AG20443 (cell line): ENCODE results near the gene CAMSAP1.

Experiments
- DNase-seq: peaks from one replicate; pipeline ENCODE4 v3.0.0; 2012; ENCODE audit warnings: low spot score, mixed read lengths

Gene CAMSAP1

DNA sequence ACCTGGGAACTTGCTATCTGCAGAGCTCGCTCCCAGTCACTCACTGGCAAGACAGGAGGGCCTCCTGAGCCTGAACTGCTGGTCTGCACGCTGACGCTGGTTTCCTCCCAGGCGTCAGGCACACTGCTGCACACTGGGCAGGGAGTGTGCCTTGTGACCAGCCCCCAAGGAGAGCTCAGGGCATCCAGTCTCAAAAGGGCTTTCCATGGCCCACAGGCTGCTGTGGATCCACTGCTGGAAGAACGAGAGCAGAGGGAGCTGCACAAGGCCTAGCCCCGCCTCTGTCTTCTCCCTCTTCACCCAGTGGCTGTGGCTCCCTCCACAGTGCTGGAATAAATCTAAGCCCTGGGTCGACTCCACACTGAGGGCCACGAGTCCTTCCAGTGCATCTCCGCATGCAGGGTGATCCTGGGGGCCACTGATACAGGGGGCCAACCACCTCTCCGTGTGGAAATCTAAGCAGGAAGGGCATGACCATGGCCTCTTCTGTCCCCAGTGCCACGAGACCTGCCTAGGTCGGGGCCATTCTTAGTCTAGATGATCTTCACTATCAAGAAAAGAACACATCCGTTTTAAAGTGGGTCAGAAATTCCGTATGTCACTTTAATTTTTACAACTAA lies 93.6 kb downstream of the CAMSAP1 start:
- DNase-seq = no peak

GRCh38 chr9:135812961-135813360 lies 94.4 kb downstream of the CAMSAP1 start:
- DNase-seq = no peak

GRCh38 chr9:135811801-135812200 lies 95.5 kb downstream of the CAMSAP1 start:
- no peak for DNase-seq

- no peak for DNase-seq
Observed at GRCh38 chr9:135810806-135811575, 96.4 kb downstream of the CAMSAP1 start.

- DNase-seq = no peak
Observed at GRCh38 chr9:135809166-135809565, 98.2 kb downstream of the CAMSAP1 start.

GRCh38 chr9:135805422-135806022 lies 101.8 kb downstream of the CAMSAP1 start:
- no peak for DNase-seq

- no peak for DNase-seq
Observed at GRCh38 chr9:135804581-135805421, 102.5 kb downstream of the CAMSAP1 start.

DNA sequence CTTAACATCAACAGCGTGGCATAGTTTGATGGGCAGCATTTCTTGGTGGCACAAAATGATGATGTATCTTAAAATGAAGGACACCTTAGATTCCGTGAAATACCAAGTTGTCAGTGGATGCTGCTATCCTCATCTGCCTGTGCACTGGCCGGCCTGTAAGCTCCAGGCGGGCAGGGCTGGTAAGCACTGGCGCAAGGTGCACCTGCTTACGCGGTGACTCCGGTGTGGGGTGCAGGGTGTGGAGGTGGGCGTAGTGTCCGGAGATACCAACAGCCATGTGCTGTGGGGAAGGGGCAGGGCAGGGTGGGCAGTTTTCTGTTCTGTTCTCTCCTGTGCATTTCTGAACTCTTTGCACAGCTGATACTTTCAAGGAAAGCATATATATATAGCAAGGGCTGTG lies 103.9 kb downstream of the CAMSAP1 start:
- DNase-seq = no peak

DNA sequence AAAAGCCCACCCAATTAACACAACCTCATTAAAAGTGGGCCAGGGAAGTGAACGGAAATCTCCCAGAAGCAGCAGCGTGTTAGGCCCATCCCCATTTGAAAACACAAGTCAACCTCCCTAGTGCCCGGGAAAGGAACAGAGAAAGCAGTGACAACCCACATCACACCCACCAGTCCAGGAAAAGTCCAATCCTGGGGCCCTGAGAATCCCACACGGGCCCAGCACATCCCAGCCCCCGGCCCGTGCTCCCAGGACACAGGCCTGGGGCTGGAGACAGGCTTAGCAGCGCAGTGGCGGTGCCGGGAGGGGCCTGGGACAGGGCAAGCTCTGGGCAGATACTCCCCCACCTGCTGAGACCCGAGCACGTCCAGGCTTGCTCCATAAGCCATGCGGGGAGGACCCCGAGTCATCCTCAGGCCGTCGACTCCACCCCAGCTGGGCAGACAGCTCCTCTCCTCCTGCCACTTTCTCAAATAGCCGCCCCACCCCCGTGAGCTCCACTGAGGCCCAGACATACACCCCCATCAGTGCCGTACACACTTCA lies 104.4 kb downstream of the CAMSAP1 start:
- DNase-seq = no peak

- no peak for DNase-seq
Observed at GRCh38 chr9:135801070-135801469, 106.3 kb downstream of the CAMSAP1 start.

DNA sequence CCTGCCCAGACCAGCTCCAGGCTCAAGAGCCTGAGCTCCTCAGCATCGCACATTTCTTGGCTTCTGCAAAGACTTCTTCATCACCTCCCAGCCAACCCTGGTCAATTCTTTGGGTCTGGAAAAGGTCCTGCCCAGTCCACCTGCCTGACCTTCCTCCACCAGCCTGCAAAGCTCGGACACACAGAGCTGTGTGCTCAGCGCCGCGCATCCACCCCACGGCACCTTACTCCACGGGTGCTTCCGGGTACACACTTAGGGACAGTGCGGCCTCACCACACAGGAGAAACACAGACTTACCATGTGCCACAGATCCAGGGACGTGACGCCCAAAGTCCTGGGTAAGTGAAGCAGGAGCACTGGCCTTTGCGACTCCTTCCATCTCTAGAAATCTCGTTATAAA lies 108.1 kb downstream of the CAMSAP1 start:
- no peak for DNase-seq

GRCh38 chr9:135798263-135798585 lies 109.1 kb downstream of the CAMSAP1 start:
- DNase-seq = no peak

- DNase-seq = peak; percentile 86
Observed at GRCh38 chr9:135797507-135798262, 109.7 kb downstream of the CAMSAP1 start.

- DNase-seq = no peak
Observed at GRCh38 chr9:135796784-135797485, 110.4 kb downstream of the CAMSAP1 start.

GRCh38 chr9:135795391-135795790 lies 112.0 kb downstream of the CAMSAP1 start:
- DNase-seq = no peak

DNA sequence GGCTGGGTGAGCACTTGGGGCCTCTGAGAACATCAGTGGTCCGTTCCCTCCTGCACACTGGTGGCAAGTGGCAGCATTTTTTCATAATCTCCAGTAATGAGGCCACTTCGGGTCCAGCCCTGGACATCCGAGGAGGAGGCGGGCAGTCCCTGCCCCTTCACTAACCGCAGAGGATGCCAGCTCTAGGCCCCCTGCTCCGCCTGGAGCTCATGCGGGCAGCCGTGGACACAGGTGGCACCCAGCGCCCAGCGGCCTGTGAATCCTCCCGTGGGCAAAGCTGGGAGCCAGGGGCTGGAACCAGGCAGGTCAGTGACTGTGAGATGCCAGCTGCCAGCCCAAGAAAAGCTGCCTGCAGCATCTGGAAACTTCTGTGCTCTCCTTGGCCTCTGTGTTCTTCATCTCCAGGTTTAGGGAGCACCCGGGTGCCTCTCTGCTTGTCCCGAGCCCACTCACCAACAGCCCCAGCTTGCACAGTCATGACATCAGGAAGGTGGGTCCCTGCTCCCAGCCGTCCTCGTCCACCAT lies 112.9 kb downstream of the CAMSAP1 start:
- DNase-seq = no peak

- DNase-seq = no peak
Observed at GRCh38 chr9:135794057-135794335, 113.3 kb downstream of the CAMSAP1 start.

GRCh38 chr9:135793221-135794056 lies 113.9 kb downstream of the CAMSAP1 start:
- no peak for DNase-seq

DNA sequence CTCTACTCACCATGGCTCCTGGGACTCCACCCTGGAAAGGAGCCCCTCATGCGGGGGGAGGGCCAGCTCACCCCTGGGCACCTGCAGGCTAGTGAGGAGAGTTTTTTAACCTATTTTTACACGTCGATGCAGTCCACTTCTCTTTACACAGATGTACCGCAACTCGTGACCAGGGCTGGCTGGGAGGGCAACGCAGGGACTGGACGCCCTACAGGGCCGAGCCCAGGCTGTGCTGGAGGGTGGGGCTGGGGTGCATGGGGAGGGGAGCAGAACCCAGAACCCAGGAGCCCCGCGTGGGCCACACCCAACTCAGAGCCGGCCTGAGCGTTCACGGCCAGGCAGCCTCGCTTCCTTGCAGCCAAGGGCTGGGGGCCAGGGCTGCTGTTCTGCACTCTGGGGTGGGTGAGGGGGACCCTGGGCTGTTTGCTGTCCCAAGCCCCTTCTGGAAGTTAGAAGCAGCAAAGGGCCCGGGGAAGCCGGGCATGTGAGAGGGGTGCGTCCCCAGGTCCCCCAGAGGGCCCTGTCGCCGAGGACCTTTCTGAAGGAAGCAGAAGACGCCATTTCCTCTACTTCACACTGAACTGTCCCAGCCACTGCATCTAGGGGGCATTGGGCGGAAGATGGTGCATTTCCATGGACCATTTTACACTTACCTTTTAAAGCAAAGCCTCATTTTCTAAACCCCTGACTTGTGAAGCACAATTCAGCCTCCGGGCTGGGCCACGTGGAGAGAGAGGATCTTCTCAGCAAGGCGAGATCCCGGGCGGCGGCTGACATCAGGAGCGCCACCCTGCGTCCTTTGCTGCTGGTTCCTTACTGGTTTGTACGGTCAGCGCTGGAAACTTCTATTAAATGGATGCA lies 114.8 kb downstream of the CAMSAP1 start:
- DNase-seq = no peak
